GM12891 (cell line): Measurements from ENCODE around the gene TSPAN10.

ENCODE experiments used
- DNase-seq: peaks from one replicate; pipeline ENCODE4 v3.0.0; 2011; ENCODE audit warnings: low spot score; ENCODE audit not compliant: insufficient read length
- FAIRE-seq: peaks from 2 replicates; lab custom pipeline; 2011; peaks lifted over from hg19 to GRCh38; lab: Jason Lieb, UNC
- PAX5 ChIP-seq: IDR thresholded peaks from 2 replicates; pipeline ENCODE4 v1.6.1; 2011; ENCODE audit warnings: low read length, moderate library complexity, mild to moderate bottlenecking; ENCODE audit not compliant: insufficient read depth, severe bottlenecking
- POLR2A ChIP-seq: IDR thresholded peaks from 2 replicates; pipeline ENCODE4 v1.6.1; 2011; ENCODE audit warnings: low read depth, low read length, control low read depth
- POLR2AphosphoS5 ChIP-seq: IDR thresholded peaks from 2 replicates; pipeline ENCODE4 v1.6.1; 2011; ENCODE audit warnings: low read depth, low read length, control low read depth
- POU2F2 ChIP-seq: IDR thresholded peaks from 2 replicates; pipeline ENCODE4 v1.6.1; 2011; ENCODE audit warnings: low read depth, mild to moderate bottlenecking, control low read depth, low read length, moderate library complexity
- SPI1 ChIP-seq: IDR thresholded peaks from 2 replicates; pipeline ENCODE4 v1.6.1; 2011; ENCODE audit warnings: low read depth, low read length, control low read depth
- TAF1 ChIP-seq: IDR thresholded peaks from 2 replicates; pipeline ENCODE4 v1.6.1; 2011; ENCODE audit warnings: low read depth, low read length, control low read depth

TSPAN10 gene

DNA sequence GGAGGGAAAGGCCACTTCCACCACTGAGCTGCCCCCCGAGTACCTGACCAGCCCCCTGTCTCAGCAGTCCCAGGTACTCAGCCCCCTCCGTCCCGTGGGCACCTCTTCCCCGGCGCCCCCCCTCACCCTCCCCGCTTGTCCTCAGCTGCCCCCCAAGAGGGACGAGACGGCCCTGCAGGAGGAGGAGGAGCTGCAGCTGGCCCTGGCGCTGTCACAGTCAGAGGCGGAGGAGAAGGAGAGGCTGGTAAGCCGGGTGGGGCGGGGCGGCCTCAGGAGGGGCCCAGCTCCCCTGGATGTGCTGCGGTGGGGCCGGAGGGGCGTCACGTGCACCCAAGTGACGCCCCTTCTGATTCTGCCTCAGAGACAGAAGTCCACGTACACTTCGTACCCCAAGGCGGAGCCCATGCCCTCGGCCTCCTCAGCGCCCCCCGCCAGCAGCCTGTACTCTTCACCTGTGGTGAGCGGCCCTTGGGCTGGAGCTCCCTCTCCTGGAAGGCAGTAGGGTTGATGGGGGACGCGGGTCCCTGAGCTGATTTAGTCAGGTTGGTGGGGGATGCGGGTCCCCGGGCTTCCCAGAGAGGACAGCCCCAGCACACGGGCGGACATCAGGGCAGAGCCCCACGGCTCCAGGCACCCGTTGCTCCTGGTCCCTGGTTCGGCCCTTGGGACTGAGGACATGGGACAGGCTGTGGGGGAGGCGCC is 56.7 kb downstream of the TSPAN10 start:
- FAIRE-seq (no peak), DNase-seq (no peak)
- no peak for TF ChIP-seq POLR2A
- TF ChIP-seq PAX5, result no peak
- TF ChIP-seq POLR2AphosphoS5, result no peak
- no peak for TF ChIP-seq POU2F2
- TF ChIP-seq SPI1, result no peak
- no peak for TF ChIP-seq TAF1

DNA sequence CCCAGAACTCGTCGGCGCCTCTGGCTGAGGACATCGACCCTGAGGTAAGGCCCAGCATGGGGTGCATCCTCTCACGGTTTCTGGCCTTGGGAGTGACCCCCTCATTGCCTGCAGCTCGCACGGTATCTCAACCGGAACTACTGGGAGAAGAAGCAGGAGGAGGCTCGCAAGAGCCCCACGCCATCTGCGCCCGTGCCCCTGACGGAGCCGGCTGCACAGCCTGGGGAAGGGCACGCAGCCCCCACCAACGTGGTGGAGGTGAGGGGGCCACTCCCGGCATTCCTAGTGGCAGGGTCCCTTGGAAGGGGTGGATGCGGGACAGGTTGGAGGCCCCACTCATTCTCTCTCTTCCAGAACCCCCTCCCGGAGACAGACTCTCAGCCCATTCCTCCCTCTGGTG is 57.8 kb downstream of the TSPAN10 start:
- TF ChIP-seq POLR2A (no peak), SPI1 (no peak), POLR2AphosphoS5 (no peak), POU2F2 (no peak), PAX5 (no peak), TAF1 (no peak)
- DNase-seq, result no peak
- FAIRE-seq, result no peak

DNA sequence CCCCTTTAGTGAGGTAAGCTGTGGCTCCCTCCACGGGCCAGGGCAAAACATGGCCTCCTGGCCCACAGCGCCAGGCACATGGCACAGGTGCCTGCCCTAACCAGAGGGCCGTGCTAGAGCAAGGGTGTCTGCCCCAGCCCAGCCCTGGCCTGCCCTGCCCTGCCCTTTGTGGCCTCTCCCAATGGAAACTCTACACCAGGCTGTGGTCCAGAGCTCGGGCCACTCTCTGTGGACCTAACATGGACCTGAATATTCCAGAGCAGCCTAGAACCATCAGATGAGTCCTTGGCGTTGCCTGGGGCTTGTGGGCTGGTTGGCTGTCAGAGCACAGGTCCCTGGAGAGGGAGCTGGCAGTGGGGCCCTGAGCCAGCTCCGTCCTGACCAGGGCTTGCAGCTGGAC is 58.2 kb downstream of the TSPAN10 start:
- FAIRE-seq (no peak), DNase-seq (no peak)
- TF ChIP-seq PAX5 (no peak), POLR2A (no peak), POLR2AphosphoS5 (no peak), SPI1 (no peak), TAF1 (no peak), POU2F2 (no peak)

DNA sequence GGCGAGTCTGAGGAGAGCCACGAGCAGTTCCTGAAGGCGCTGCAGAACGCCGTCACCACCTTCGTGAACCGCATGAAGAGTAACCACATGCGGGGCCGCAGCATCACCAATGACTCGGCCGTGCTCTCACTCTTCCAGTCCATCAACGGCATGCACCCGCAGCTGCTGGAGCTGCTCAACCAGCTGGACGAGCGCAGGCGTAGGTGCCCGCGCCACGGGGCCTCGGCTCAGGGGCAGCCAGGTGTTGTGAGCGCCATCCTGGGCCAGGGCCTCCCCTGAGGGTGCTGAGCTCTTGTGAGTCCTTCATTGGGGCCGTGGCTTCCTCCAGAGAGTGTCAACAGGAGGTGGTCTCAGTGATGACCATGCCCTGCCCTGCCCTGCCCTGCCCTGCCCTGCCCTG is 58.8 kb downstream of the TSPAN10 start:
- FAIRE-seq, result no peak

DNA sequence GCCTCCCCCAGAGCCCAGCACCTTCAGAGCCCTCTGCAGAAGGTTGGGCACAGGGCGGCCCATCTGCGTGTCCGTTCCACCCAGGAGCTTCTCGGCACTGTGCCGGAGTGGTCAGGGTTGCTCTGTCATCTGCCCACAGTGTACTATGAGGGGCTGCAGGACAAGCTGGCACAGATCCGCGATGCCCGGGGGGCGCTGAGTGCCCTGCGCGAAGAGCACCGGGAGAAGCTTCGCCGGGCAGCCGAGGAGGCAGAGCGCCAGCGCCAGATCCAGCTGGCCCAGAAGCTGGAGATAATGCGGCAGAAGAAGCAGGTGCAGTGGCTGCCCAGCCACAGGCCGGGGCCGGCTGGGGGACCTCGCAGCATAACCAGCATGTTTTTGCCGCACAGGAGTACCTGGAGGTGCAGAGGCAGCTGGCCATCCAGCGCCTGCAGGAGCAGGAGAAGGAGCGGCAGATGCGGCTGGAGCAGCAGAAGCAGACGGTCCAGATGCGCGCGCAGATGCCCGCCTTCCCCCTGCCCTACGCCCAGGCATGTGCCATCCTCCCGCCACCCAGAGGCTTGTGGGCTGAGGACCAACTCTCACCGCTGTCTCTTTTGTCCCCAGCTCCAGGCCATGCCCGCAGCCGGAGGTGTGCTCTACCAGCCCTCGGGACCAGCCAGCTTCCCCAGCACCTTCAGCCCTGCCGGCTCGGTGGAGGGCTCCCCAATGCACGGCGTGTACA is 59.4 kb downstream of the TSPAN10 start:
- no peak for FAIRE-seq
- no peak for DNase-seq
- no peak for TF ChIP-seq SPI1
- no peak for TF ChIP-seq POLR2A
- TF ChIP-seq TAF1, result no peak
- TF ChIP-seq POLR2AphosphoS5, result no peak
- TF ChIP-seq PAX5, result no peak
- no peak for TF ChIP-seq POU2F2

More for the DNA sequence above, 58.8 kb downstream of the TSPAN10 start:
- no peak for TF ChIP-seq POU2F2
- TF ChIP-seq POLR2A, result no peak
- no peak for TF ChIP-seq TAF1
- TF ChIP-seq POLR2AphosphoS5, result no peak
- TF ChIP-seq PAX5, result no peak
- TF ChIP-seq SPI1, result no peak
- no peak for DNase-seq

DNA sequence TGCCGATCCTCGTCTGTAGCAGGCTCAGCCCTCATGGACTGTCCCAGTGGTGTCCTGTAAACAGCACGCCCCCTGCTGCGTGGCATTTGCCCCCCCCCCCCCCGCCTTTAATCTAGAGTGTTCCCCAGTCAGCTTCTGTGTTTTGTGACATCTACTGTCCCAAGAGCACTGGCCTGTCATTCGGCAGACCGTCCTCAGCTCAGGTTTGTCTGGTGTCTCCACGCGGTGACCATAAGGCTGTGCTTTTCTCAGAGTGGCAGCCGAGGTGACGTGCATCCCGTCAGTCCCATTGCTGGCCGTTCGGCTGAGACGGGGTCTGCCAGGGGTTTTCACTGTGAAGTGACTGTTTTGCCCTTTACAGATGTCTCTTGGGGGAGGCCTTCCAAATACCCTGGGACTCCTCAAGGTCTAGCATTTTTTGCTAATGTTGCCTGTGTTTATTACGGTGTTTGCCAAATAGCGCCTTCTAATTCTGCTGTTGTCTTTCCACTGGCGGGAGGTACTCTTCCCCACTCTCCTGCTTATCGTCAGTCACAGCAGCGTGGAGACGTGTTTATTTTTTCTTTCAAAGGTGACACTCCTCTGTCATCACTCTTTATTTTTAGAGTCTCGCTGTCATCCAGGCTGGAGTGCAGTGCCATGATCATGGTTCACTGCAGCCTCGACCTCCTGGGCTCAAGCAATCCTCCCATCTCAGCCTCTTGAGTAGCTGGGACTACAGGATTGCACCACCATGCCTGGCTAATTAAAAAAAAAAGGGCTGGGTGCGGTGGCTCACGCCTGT is 60.5 kb downstream of the TSPAN10 start:
- DNase-seq, result no peak
- FAIRE-seq, result no peak
- no peak for TF ChIP-seq SPI1
- no peak for TF ChIP-seq TAF1
- TF ChIP-seq POLR2A, result no peak
- no peak for TF ChIP-seq POLR2AphosphoS5
- TF ChIP-seq POU2F2, result no peak
- TF ChIP-seq PAX5, result no peak
